Glutamatergic neuron (in vitro differentiated cells): ENCODE data around the gene SEMA3G. TPM values are rescaled to one million over a fixed set of nuclear protein-coding genes. Genes with fewer than 3 reads are reported as not detected.

Experiments used
- DNase-seq: peaks from one replicate; pipeline ENCODE4 v3.0.0; 2022
- H3K27ac Mint-ChIP-seq: one replicate; pipeline ENCODE4 v1.8.0; 2020; ENCODE audit warnings: mild to moderate bottlenecking, mixed read lengths, inconsistent platforms; ENCODE audit not compliant: unreplicated experiment
- H3K27me3 Mint-ChIP-seq: one replicate; pipeline ENCODE4 v1.8.0; 2020; ENCODE audit warnings: mild to moderate bottlenecking, moderate library complexity, mixed read lengths, inconsistent platforms; ENCODE audit not compliant: unreplicated experiment
- H3K36me3 Mint-ChIP-seq: one replicate; pipeline ENCODE4 v1.8.0; 2020; ENCODE audit warnings: mild to moderate bottlenecking, mixed read lengths, inconsistent platforms; ENCODE audit not compliant: unreplicated experiment
- H3K4me1 Mint-ChIP-seq: one replicate; pipeline ENCODE4 v1.8.0; 2020; ENCODE audit warnings: mild to moderate bottlenecking, low read depth, mixed read lengths, inconsistent platforms; ENCODE audit not compliant: unreplicated experiment
- H3K4me3 Mint-ChIP-seq: one replicate; pipeline ENCODE4 v1.8.0; 2020; ENCODE audit warnings: mild to moderate bottlenecking, mixed read lengths, inconsistent platforms; ENCODE audit not compliant: unreplicated experiment
- H3K9me3 Mint-ChIP-seq: one replicate; pipeline ENCODE4 v1.8.0; 2020; ENCODE audit warnings: mild to moderate bottlenecking, moderate library complexity, mixed read lengths, inconsistent platforms; ENCODE audit not compliant: unreplicated experiment
- CTCF ChIP-seq: fragments of 200-600 bp; sonication (generic); IDR thresholded peaks from one replicate; pipeline ENCODE4 v1.5.0; 2021; ENCODE audit not compliant: partially characterized antibody, unreplicated experiment
- total RNA-seq: library from RNA; stranded (reverse); fragmentation: NEBNext Ultra II Directional; extraction: Animal tissue kit (Norgen Biotek cat#: 25700); gene quantifications from one replicate; pipeline ENCODE4 v1.2.1, GENCODE V29; 2021; ENCODE audit not compliant: unreplicated experiment

Gene SEMA3G
- total RNA-seq, 1 donor from 2014 or later: 0.59 TPM

- Mint-ChIP-seq H3K27ac (no peak overlapping the region), H3K4me1 (peaks cover 20% of the 10 kb centered on the region), H3K36me3 (no peaks in the 10 kb centered on the region), H3K27me3 (peaks cover 3% of the 10 kb centered on the region), H3K4me3 (no peak overlapping the region), H3K9me3 (no peaks in the 10 kb centered on the region)
- TF ChIP-seq CTCF: no peak
- DNase-seq: no peak
These were observed 12.2 kb downstream of the SEMA3G start for GRCh38 chr3:52432691-52433141.

- Mint-ChIP-seq H3K4me1 (peaks cover 20% of the 10 kb centered on the region), H3K27ac (no peak overlapping the region), H3K36me3 (no peaks in the 10 kb centered on the region), H3K27me3 (peaks cover 3% of the 10 kb centered on the region), H3K9me3 (no peaks in the 10 kb centered on the region), H3K4me3 (no peak overlapping the region)
- DNase-seq: no peak
- TF ChIP-seq CTCF: no peak
These were observed 12.7 kb downstream of the SEMA3G start for GRCh38 chr3:52432225-52432624.

GRCh38 chr3:52431459-52432223 lies 13.3 kb downstream of the SEMA3G start:
- no peak for TF ChIP-seq CTCF
- peaks cover 3% of the 10 kb centered on the region for H3K27me3 Mint-ChIP-seq
- H3K4me1 Mint-ChIP-seq: peaks cover 20% of the 10 kb centered on the region
- DNase-seq: no peak
- no peaks in the 10 kb centered on the region for H3K9me3 Mint-ChIP-seq
- H3K4me3 Mint-ChIP-seq: no peak overlapping the region
- no peaks in the 10 kb centered on the region for H3K36me3 Mint-ChIP-seq
- H3K27ac Mint-ChIP-seq: no peak overlapping the region

- H3K27me3 Mint-ChIP-seq: peaks cover 3% of the 10 kb centered on the region
- H3K4me1 Mint-ChIP-seq: peaks cover 20% of the 10 kb centered on the region
These were observed 14.5 kb downstream of the SEMA3G start for GRCh38 chr3:52430416-52430810.

More at GRCh38 chr3:52430416-52430810, 14.5 kb downstream of the SEMA3G start:
- Mint-ChIP-seq H3K27ac (no peak overlapping the region), H3K9me3 (no peaks in the 10 kb centered on the region), H3K4me3 (no peak overlapping the region), H3K36me3 (no peaks in the 10 kb centered on the region)
- DNase-seq: no peak
- TF ChIP-seq CTCF: no peak
